ENCODE results near the gene TP63.

DNA sequence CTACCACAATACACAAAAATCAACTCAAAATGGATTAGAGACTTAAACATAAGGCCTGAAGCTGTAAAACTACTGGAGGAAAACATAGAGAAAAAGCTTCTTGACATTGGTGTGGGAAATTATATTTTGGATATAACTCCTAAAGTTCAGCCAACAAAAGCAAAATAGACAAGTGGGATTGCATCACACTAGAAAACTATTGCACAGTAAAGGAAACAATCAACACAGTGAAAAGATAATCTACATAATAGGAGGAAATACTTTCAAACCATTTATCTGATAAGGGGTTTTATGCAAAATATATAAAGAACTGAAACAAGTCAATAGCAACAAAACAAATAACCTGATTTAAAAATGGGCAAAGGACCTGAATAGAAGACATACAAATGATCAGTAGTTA lies 37.6 kb upstream of the TP63 start:
- TF ChIP-seq, protein P1, sequence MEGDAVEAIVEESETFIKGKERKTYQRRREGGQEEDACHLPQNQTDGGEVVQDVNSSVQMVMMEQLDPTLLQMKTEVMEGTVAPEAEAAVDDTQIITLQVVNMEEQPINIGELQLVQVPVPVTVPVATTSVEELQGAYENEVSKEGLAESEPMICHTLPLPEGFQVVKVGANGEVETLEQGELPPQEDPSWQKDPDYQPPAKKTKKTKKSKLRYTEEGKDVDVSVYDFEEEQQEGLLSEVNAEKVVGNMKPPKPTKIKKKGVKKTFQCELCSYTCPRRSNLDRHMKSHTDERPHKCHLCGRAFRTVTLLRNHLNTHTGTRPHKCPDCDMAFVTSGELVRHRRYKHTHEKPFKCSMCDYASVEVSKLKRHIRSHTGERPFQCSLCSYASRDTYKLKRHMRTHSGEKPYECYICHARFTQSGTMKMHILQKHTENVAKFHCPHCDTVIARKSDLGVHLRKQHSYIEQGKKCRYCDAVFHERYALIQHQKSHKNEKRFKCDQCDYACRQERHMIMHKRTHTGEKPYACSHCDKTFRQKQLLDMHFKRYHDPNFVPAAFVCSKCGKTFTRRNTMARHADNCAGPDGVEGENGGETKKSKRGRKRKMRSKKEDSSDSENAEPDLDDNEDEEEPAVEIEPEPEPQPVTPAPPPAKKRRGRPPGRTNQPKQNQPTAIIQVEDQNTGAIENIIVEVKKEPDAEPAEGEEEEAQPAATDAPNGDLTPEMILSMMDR (IDR thresholded peaks at IDR 0.05), result no peak
- no peak for TF ChIP-seq POLR2A (IDR thresholded peaks at IDR 0.05)
- no peak for TF ChIP-seq POLR2AphosphoS5 (IDR thresholded peaks at IDR 0.05)
- no peak for TF ChIP-seq EP300 (IDR thresholded peaks at IDR 0.05; ENCODE audit: low read depth)
